Stimulated activated CD8-positive, alpha-beta memory T cell treated with anti-CD3 and anti-CD28 coated beads, Interleukin-15, amount 100 ng/mL, for 1 hour (primary cell): ENCODE data around the gene HHEX.
"Not testable (repeated sequence)": the region's sequence is repeated elsewhere in the genome, so short reads cannot be mapped to it uniquely, and the experiment has no call there.

Source experiments
- DNase-seq: peaks from one replicate; pipeline ENCODE4 v3.0.0-alpha.2; 2020; ENCODE audit warnings: low read depth

The HHEX gene

GRCh38 chr10:92689663-92690210 lies at the start of gene HHEX:
HHEX (plus strand) TSS chr10:92689955; CDS start chr10:92689987, 32 bp downstream.
- no peak for DNase-seq

GRCh38 chr10:92640107-92640506 lies 49.6 kb upstream of the HHEX start:
- no peak for DNase-seq

DNA sequence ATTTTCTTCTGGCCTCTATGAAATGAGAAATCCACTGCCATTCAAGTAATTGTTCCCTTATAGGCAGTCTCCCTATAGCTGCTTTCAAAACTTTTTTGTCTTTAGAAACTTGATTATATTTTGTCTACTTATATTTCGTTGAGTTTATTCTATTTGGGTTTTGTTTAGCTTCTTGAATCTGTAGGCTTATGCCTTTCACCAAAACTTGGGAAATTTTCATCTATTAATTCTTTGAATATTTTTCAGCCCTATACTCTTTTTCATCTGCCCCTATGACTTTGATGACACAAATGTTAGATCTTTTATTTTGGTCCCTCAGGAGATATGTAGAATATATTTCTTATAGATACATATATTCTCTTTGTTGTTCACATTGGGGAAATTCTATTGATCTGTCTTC lies 48.3 kb upstream of the HHEX start:
- DNase-seq = no peak

DNA sequence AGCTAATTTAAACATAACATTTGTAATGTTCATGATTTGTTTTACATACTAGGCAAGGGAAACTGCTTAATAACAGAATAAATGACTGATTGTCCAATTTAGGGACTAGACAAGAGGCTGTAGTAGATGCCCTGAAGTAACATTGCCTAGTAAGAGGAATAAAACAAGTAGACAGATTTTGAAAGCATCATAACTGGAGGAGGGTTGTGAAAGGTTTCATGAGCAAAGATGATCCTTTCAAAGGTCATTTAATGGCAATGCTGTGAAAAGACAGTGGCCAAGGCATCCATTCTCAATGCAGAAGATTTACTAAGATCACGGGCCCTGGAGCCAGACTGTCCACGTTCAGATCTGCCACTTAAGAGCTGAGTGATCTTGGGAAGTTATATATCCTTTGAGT lies 44.8 kb upstream of the HHEX start:
- DNase-seq = no peak

GRCh38 chr10:92650864-92651263 lies 38.9 kb upstream of the HHEX start:
- DNase-seq = not testable (repeated sequence)

DNA sequence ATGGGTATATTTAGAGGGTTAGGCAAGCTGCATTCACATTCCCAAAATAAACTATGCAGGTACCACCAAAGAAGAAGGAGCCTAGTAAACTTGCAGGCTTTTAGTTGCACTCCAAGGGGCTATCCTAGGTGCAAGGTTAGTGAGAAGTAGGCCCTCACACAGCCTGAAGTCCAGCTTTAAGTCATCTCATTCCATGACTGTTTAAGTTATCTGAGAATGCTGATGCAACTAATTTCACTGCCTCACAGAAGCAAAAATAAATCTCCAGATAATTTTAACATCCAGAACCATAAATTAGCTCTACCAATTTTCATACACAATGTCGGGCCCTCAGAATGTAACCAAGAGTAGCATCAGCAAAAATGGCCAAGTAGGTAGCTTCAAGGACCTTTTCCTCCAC lies 34.3 kb upstream of the HHEX start:
- no peak for DNase-seq

DNA sequence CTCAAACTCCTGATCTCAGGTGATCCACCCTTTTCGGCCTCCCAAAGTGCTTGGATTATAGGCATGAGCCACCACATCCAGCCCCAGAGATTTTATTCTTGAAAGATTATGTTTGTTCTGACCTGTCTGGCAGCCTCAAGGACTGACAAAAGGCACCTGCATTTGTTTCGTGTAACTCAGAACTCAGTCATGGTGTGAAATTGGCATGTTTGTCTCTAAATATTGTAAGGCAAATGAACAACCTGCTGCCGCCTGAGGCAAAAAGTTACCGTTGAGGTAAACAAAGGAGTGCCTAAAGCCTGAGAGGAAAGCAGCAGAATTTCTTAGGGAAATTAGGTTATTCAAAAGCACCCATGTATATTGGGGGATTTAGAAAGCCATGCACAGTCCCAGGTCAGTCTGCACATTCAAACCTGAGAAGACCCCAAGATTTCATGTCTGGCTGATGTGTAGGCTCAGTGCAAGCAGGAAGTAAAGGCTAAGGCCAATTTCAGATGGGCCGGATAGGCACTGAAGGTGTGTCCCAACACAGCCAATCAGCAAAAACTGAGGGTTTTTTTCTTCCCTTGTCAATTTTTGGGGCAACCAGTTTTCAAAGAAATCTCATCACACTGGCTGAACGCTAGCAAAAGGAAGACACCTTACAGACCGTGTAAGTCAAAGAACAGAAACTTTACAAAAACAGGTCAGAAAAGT lies 33.3 kb upstream of the HHEX start:
- DNase-seq = no peak

DNA sequence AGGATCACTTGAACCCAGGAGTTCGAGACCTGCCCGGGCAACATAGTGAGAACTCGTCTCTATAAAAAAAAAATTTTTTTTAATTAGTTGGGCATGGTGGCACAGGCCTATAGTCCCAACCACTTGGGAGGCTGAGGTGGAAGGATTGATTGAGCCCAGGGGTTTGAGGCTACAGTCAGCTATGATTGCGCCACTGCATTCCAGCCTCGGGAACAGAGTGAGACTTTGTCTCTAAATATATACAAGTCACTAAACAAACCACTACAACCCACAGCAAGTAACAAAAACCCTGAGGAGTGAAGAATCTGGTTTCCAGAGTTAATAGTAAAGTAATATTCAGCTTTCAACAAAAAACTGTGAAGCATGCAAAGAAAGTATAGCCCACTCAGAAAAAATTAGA lies 32.7 kb upstream of the HHEX start:
- no peak for DNase-seq

DNA sequence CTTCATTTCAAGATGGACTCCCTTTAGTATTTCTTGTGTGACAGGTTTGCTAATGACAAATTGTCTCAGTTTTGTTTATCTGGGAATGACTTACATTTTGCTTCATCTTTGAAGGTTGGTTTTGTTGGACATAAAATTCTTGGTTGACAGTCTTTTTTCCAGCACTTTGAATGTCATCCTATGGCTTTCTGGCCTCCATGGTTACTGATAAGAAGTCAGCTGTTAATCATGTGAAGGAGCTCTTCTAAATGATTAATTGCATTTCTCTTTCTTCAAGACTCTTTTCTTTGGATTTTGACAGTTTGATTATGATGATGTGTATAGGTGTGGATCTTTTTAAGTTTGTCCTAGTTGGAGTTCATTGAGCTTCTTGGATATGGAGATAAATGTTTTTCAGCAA lies 26.9 kb upstream of the HHEX start:
- no peak for DNase-seq

DNA sequence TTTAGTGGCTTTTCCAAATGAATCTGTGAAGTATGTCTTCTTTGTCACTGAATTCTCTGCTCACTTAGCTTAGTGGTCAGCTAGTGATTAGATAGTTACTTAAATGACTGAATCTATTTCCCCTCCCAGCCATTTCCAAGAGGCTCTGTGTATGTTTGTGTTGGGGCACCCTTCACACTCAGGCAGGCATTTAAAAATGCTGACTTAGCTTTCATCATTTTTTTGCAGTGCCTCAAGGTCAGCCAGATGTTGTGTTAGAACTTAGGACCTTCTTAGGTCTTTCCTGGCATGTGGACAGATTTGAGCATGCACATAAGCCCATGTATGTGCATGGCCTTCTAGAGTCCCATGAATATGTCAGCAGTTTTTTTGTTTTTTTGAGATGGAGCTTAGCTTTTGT lies 25.4 kb upstream of the HHEX start:
- no peak for DNase-seq

DNA sequence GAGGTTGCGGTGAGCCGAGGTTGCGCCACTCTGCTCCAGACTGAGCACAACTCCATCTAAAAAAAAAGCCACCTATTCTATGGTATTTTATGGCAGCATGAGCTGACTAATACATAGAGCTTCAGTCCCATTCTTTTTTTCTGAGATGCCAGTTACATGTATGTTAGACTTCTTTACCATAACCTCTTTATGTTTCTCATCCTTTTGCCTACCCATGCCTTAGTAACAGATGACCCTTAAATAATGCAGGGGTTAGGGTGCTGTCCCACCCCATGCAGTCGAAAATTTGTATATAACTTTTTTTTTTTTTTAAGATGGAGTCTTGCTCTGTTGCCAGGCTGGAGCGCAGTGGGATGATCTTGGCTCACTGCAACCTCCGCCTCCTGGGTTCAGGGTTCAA lies 22.7 kb upstream of the HHEX start:
- DNase-seq = no peak

GRCh38 chr10:92677708-92678107 lies 12.0 kb upstream of the HHEX start:
- no peak for DNase-seq

DNA sequence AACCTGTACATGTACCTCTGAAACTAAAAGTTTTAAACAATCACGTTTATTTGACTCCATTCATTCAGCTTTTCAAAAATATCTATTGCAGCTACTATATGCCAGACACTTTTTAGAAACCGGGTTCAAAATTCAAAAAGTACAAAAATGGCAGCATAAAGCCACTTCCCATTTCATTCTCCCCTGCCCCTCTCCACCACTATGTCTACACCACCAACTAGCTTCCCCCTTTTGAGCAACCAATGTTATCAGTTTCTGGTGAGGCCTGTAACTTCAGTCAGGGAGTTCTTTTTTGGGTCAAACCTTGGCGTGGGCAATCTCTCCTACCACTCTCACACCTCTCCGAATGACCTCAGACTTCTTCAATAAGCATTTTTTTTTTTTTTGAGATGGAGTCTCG lies 11.5 kb upstream of the HHEX start:
- no peak for DNase-seq

GRCh38 chr10:92681306-92681834 lies 8.4 kb upstream of the HHEX start:
- no peak for DNase-seq

DNA sequence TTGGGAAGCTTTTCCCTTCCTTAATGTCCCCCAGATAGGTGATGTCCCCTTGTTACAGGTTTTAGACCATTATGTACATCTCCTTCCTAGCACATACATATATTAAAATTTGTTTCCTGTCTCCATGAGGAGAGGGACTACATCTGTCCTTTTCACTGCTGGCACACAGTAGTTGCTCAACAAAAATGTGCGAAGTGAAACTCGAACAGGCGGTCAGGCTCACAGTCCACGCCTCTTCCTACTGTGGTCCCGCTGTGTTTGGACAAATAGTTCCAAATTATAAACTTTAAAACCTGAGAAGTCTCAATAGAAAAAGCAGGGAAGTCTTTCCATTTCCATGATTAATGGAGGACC lies 1.2 kb upstream of the HHEX start:
- DNase-seq = no peak

DNA sequence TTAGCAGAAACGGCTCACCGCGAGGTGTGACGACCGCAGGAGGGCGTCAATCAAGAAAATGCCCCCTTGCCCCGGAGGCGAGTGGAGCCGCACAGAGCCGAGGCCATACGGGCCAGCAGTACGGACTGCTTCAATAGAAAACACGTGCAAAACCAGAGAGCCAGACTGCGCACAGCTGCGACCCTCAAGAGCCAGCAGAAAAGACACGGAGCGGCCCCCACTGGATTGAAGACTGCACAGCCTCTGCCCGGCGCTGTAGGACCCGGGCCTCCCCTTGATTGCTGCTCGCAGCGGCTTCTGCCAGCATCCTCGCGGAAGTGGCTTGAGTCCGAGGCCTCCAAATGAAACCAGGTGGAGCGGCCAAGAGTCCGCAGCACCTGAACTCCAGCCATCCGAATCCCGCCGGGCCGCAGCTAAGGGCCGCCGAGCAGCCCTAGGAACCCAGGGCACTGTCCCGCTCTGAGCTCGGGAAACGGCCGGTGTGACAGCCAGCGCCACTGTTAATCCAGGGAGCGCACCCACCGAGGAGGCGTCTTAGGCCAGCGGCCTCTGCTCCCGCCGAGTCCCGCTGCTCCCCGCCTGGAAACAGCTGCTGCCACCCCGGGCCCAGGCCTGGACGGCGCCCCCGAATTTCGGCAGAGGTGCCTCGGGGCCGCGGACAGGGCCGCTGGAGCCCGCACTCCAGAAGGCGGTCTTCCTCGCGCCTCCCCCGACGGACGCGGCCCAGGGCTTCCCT lies 660 bp upstream of the HHEX start:
- DNase-seq = no peak

DNA sequence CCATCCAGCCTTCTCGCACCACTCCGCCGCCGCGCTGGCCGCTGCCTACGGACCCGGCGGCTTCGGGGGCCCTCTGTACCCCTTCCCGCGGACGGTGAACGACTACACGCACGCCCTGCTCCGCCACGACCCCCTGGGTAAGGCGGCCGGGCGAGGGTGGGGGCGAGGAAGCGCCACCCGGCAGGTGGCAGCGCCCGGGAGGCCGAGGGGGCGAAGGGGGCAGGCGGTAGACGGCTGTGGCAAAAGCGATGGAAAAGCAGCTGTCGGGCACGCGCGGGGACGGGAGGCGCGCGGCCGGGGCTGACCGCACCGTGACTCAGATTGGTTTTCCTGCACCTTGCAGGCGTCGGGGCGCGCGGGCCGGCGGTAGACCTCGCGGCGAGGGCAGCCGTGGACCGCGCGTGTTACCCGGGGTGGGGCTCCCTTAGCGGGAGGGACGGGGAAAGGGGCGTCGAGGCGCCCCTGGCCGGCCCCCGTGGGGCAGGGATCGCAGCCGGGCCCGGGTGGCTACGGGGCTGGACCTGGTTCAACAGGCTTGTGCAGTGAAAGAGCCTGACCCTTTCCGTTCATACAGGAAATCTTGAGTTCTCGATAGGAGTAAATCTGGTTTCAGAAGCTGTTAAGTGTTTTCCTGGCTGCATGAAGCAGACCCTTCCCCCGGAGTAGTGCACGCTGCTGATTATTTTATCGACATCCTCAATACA lies 608 bp downstream of the HHEX start:
- DNase-seq = peak; percentile 24

GRCh38 chr10:92690915-92691590 lies 1.3 kb downstream of the HHEX start:
- DNase-seq = no peak

DNA sequence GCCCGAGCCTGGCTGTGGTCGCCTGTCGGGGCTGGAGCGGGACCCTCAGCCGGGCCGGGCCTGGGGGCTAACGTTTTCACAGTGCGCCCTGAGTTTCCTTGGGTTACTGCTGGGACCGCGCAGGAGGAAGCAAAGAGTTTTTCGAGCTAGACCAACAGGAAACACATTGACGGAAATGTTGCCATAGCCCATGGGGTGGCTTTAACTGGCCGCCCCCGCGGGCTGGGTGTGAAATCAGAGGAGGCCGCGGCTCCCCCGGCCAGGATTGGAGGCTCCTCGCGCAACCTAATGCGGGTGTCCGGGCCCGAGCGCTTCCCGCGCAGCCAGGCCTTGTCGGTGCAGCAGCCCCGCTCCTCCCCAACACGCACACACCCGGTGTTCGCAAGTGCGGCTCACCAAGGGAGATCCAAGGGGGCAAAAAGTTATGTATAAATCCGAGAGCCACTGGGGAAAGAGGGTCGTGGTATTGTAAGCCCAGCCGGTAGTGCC lies 1.9 kb downstream of the HHEX start:
- no peak for DNase-seq

DNA sequence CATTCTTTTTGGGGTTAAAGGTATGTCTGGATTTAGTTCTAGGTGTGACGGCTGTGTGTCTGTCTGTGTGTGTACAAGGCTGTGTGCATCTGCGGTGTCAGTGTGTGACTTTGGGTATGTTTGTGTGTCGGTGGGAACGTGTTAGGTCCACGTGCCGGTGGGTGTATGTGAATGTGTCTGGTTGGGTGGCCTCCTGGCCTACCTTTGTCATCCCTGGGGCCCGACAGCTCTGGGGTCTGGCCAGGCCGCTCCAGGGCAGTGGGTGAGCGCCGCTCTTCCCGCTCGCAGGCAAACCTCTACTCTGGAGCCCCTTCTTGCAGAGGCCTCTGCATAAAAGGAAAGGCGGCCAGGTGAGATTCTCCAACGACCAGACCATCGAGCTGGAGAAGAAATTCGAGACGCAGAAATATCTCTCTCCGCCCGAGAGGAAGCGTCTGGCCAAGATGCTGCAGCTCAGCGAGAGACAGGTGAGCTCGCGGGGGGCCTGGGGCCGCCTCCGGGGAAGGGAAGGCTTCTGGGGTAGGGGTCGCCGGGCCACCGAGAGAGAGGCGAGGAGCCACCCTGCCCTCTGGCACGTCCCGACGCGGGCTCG lies 2.4 kb downstream of the HHEX start:
- no peak for DNase-seq

- no peak for DNase-seq
Observed at GRCh38 chr10:92692697-92693533, 3.2 kb downstream of the HHEX start.
